ENCODE data around the gene SPN. TPM values are rescaled to one million over a fixed set of nuclear protein-coding genes. Genes with fewer than 3 reads are reported as not detected.
A peak's percentile ranks its signal among the peaks of the same experiment; 100 is the strongest.
"Not testable (repeated sequence)": the region's sequence is repeated elsewhere in the genome, so short reads cannot be mapped to it uniquely, and the experiment has no call there.

Gene SPN
- polyA plus RNA-seq, 4 donors: 2.2 to 3.4 (median 2.7) TPM

DNA sequence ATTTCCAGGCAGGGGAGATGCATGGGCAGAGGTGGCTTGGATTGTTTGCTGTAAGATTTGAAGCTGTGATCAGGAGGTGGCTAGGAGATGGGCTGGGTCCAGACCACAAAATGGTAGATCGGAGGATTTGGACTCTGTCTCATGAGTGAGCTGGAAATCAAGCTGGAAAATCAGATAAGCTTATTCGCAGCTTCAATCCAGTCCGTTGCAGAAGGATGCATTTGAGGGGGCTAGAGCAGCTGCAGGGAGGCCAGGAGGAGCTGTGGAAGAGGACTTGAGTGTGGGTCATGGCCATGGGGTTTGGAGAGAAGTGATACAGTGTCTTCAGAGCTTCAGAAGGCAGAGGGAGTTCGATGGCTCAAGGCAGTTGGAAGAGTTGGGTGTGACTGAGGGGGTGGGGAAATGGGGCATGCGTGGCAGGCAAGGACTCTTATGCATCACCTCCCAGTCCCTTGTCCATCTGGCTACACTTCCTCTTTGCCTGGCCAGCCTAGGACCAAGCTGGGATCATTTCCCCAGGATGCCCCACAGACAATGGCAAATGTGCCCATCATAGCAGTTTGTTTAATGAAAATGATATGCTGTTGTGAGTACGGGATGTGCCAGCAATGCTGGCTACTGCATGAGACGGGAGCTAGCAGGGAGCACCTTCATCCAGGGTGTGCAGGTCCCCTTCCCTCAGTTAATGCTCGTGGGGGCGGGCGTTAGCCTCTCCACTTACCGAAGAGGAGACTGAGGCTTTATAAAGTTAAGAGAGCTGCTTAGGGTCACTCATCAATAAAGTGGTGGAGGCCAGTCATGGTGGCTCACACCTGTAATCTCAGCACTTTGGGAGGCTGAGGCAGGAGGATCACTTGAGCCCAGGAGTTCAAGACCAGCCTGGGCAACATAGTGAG, 36.5 kb downstream of the SPN start:
- DNase-seq (ENCODE audit: low read depth in 4 of 4, low spot score in 3 of 4): no peak

GRCh38 chr16:29700253-29700987, 37.4 kb downstream of the SPN start:
- peak in 3 of 4 donors; percentile 51 to 55 (median 54) for DNase-seq (ENCODE audit: low read depth in 4 of 4, low spot score in 3 of 4)

GRCh38 chr16:29701214-29701555, 38.1 kb downstream of the SPN start:
- DNase-seq (ENCODE audit: low read depth in 4 of 4, low spot score in 3 of 4): no peak

DNA sequence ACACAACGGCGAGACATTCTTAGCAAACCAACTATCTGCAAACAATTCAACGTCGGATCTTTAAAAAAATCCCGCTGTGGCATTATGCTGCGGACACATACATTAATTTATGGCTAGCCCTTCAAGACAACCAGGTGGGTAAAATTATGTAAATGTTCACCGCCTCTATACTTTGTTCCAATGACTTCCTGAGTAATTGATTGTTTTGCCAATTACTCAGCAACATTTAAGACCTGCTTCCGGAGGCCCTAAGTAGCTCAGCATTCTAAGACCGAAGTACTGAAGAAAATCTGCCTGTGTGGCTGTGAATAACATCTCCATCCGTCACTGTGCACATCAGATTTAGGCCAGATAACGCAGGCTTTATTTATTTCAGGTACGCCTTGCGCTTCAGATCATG, 39.2 kb downstream of the SPN start:
- no peak for DNase-seq (ENCODE audit: low read depth in 4 of 4, low spot score in 3 of 4)

DNA sequence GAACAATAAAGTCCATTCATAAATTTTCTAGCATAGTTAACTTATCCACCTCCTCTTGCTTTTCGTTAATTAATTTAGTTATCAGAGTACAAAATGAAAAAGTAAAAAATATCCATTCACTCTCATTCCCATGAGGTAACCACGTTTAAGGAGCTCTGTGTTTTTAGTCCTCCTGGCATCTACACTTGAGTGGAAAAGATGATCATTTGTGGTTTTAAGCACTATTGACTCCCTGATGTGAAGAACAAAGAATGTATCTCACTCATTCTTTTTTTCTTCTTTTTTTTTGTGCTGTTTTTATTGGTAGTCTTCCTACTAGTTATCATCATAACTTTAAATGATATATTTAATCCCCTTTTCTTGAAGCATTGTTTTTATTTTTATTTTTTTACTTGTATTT, 42.0 kb downstream of the SPN start:
- no peak for DNase-seq (ENCODE audit: low read depth in 4 of 4, low spot score in 3 of 4)

- not testable (repeated sequence) for DNase-seq (ENCODE audit: low read depth in 4 of 4, low spot score in 3 of 4)
These were observed 44.1 kb downstream of the SPN start for GRCh38 chr16:29707160-29707559.

GRCh38 chr16:29708917-29709600, 46.0 kb downstream of the SPN start:
- DNase-seq (ENCODE audit: low read depth in 4 of 4, low spot score in 3 of 4): no peak

DNA sequence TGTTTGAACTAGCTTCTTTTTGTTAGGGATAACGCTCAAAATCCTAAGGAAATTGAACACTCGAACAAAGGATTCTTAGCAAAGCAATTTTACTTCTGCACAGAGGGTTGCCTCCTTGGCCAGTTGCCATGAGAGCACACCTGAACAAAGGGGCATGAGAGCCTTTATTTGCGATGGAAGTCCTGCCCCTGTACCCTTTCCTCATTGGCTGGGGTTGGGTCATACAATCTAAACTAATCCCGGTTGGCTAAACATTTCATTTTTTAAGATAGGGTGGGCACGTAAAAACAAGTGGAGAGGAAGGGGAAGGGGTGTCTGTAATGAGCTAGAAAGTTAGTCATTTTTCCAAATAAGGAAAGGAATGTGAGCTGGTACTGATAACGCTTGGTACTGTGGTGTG, 46.6 kb downstream of the SPN start:
- DNase-seq (ENCODE audit: low read depth in 4 of 4, low spot score in 3 of 4): not testable (repeated sequence)

GRCh38 chr16:29710227-29711219, 47.5 kb downstream of the SPN start:
- DNase-seq (ENCODE audit: low read depth in 4 of 4, low spot score in 3 of 4): peak in 3 of 4 donors; percentile 31 to 50 (median 48)

DNA sequence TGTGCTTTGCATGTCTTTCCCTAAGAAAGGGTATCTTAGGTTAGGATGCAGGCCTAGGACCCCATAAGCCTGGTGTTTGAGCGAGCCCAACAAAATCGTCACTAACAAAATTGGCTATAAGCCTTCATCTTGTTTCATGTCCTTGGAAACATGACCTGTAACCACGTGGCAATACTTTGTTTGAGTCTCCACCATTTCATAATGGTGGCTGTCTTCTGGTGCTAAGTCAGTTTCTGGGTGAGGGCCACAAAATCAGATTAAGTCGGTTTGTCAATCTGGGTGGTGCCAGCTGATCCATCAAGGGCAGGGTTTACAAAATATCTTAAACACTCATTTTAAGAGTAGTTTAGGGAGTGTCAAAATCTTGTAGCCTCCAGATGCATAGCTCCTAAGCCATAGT, 49.8 kb downstream of the SPN start:
- DNase-seq (ENCODE audit: low read depth in 4 of 4, low spot score in 3 of 4): no peak

- DNase-seq (ENCODE audit: low read depth in 4 of 4, low spot score in 3 of 4): no peak
These were observed 51.3 kb downstream of the SPN start for GRCh38 chr16:29714396-29714795.

GRCh38 chr16:29714972-29715371, 51.9 kb downstream of the SPN start:
- DNase-seq (ENCODE audit: low read depth in 4 of 4, low spot score in 3 of 4): no peak

DNA sequence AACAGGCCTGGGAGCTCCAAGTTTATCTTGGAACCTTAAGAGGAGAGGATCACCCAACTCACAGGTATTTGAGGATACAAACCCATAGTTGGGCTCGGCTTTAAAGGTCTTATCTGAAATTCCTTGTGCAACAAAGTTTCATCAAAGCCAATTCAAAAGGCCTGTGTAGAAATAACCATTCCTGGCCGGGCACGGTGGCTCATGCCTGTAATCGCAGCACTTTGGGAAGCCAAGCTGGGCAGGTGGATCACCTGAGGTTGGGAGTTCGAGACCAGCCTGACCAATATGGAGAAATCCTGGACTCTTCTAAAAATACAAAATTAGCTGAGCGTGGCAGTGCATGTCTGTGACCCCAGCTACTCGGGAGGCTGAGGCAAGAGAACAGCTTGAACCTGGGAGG, 54.1 kb downstream of the SPN start:
- DNase-seq (ENCODE audit: low read depth in 4 of 4, low spot score in 3 of 4): no peak

DNA sequence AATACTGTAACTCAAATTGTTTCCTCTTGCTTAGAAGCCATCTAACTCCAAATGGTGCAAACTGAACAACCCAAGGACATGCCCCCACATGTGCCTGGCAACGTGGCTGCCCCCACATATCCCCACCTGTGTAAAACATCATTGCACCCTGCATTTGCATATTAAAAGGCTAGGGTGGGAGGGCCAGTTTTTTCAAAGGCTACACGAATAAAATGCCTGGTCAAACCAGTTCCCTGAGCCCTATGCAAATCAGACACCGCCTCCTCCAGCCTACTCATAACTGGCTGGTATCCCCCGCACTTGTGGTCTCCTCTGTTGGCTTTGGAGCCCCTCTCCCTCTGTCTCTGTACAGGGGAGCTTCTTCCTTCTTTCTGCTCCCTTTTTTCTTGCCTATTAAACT, 56.0 kb downstream of the SPN start:
- no peak for DNase-seq (ENCODE audit: low read depth in 4 of 4, low spot score in 3 of 4)

Other genes starting within 250 kb of the SPN start
- 10 to 100 TPM in 2 of 4 donors, 1 to 10 TPM in 2; 7.0 to 16.1 (median 9.9) TPM for gene BOLA2, start 208.9 kb upstream of the SPN start, polyA plus RNA-seq (ENCODE audit: insufficient read length in 4 of 4)
- gene SLX1B, start 208.7 kb upstream of the SPN start, polyA plus RNA-seq (ENCODE audit: insufficient read length in 4 of 4): 10 to 100 TPM; 10.4 to 15.6 (median 13.2) TPM
- gene SULT1A4, start 203.3 kb upstream of the SPN start, polyA plus RNA-seq (ENCODE audit: insufficient read length in 4 of 4): 10 to 100 TPM in 3 of 4 donors, 1 to 10 TPM in 1; 9.9 to 26.2 (median 18.0) TPM
- 10 to 100 TPM; 20.9 to 41.2 (median 30.3) TPM for gene NPIPB12, start 156.8 kb upstream of the SPN start, polyA plus RNA-seq (ENCODE audit: insufficient read length in 4 of 4)
- 100 to 1,000 TPM; 141 to 195 (median 149) TPM for gene QPRT, start 15.9 kb downstream of the SPN start, polyA plus RNA-seq (ENCODE audit: insufficient read length in 4 of 4)
- under 1 TPM; 0.19 to 0.28 (median 0.22) TPM for gene C16orf54, start 82.7 kb downstream of the SPN start, polyA plus RNA-seq (ENCODE audit: insufficient read length in 4 of 4)
- under 1 TPM in 1 of 4 donors, not detected in 3; 0.01 TPM for gene ZG16, start 115.0 kb downstream of the SPN start, polyA plus RNA-seq (ENCODE audit: insufficient read length in 4 of 4)
- gene KIF22, start 127.5 kb downstream of the SPN start, polyA plus RNA-seq (ENCODE audit: insufficient read length in 4 of 4): 10 to 100 TPM; 65.2 to 77.7 (median 67.6) TPM
- gene MAZ, start 143.3 kb downstream of the SPN start, polyA plus RNA-seq (ENCODE audit: insufficient read length in 4 of 4): 100 to 1,000 TPM; 273 to 344 (median 293) TPM
- gene PRRT2, start 148.9 kb downstream of the SPN start, polyA plus RNA-seq (ENCODE audit: insufficient read length in 4 of 4): 10 to 100 TPM; 14.7 to 21.0 (median 17.1) TPM
- gene PAGR1, start 152.9 kb downstream of the SPN start, polyA plus RNA-seq (ENCODE audit: insufficient read length in 4 of 4): 10 to 100 TPM; 33.9 to 46.9 (median 35.9) TPM
- 10 to 100 TPM; 17.7 to 23.6 (median 21.5) TPM for gene MVP, start 157.2 kb downstream of the SPN start, polyA plus RNA-seq (ENCODE audit: insufficient read length in 4 of 4)
- 100 to 1,000 TPM; 104 to 133 (median 112) TPM for gene CDIPT, start 200.0 kb downstream of the SPN start, polyA plus RNA-seq (ENCODE audit: insufficient read length in 4 of 4)
- 10 to 100 TPM; 11.3 to 13.7 (median 12.4) TPM for gene SEZ6L2, start 236.3 kb downstream of the SPN start, polyA plus RNA-seq (ENCODE audit: insufficient read length in 4 of 4)
- gene ASPHD1, start 237.2 kb downstream of the SPN start, polyA plus RNA-seq (ENCODE audit: insufficient read length in 4 of 4): 1 to 10 TPM in 1 of 4 donors, under 1 TPM in 3; 0.60 to 1.2 (median 0.82) TPM